IMR-90 (cell line): ENCODE data around the gene SIPA1. TPM values are rescaled to one million over a fixed set of nuclear protein-coding genes. Genes with fewer than 3 reads are reported as not detected.

Experiments used
- ATAC-seq: fragments of 200-7000 bp; cut with Tn5 transposase; 2 replicates; pipeline ENCODE4 v1.9.1; 2020; ENCODE audit warnings: low read depth, mild to moderate bottlenecking, moderate library complexity
- BruUV-seq: library from RNA; stranded (reverse); fragments of 400-500 nt; replicated peaks from 2 replicates; lab custom pipeline; 2021; lab: Mats Ljungman, UMichigan
- CTCF ChIA-PET: fragments of 300-600 bp; formaldehyde crosslinking; extraction: SDS; loops from one replicate; lab custom pipeline; 2021; ENCODE audit warnings: antibody characterized with exemption; lab: Yijun Ruan, JAX
- POLR2A ChIA-PET: fragments of 300-600 bp; sonication (Branson Sonifier 250); formaldehyde crosslinking; loops from one replicate; lab custom pipeline; 2022; ENCODE audit warnings: antibody characterized with exemption; ENCODE audit not compliant: unreplicated experiment; lab: Charles Lee
- DNase-seq: peaks from one replicate; pipeline ENCODE4 v3.0.0; 2013
- H2AFZ ChIP-seq: replicated peaks from 2 replicates; pipeline ENCODE3; 2013; ENCODE audit warnings: low read length, mild to moderate bottlenecking; ENCODE audit not compliant: poor library complexity
- H2AK5ac ChIP-seq: 2 replicates; pipeline ENCODE4 v1.6.1; 2013; ENCODE audit warnings: low read depth, low read length, inconsistent platforms
- H2AK9ac ChIP-seq: replicated peaks from 2 replicates; pipeline ENCODE3; 2013; ENCODE audit warnings: mild to moderate bottlenecking, low read depth, low read length, moderate library complexity; ENCODE audit not compliant: poor library complexity
- H2BK120ac ChIP-seq: 2 replicates; pipeline ENCODE4 v1.6.1; 2013; ENCODE audit warnings: low read depth, low read length, inconsistent platforms
- H2BK15ac ChIP-seq: 3 replicates; pipeline ENCODE4 v1.6.1; 2013; ENCODE audit warnings: low read depth, low read length, inconsistent platforms
- H2BK20ac ChIP-seq: 2 replicates; pipeline ENCODE4 v1.6.1; 2013; ENCODE audit warnings: low read depth, mild to moderate bottlenecking, inconsistent platforms, low read length, moderate library complexity
- H2BK5ac ChIP-seq: 2 replicates; pipeline ENCODE4 v1.6.1; 2013; ENCODE audit warnings: mild to moderate bottlenecking, low read depth, low read length, inconsistent platforms; ENCODE audit not compliant: poor library complexity, severe bottlenecking
- H3K14ac ChIP-seq: replicated peaks from 2 replicates; pipeline ENCODE4 v1.6.1; 2013; ENCODE audit warnings: low read depth, low read length, inconsistent platforms
- H3K18ac ChIP-seq: 2 replicates; pipeline ENCODE4 v1.6.1; 2013; ENCODE audit warnings: low read depth, low read length, control low read depth
- H3K23ac ChIP-seq: 2 replicates; pipeline ENCODE4 v1.6.1; 2013; ENCODE audit warnings: low read depth, low read length, inconsistent platforms
- H3K27ac ChIP-seq: 2 replicates; pipeline ENCODE4 v1.5.1; 2013; ENCODE audit warnings: mild to moderate bottlenecking, control low read depth, low read length; ENCODE audit not compliant: insufficient read depth
- H3K27me3 ChIP-seq: 2 replicates; pipeline ENCODE4 v1.6.1; 2013; ENCODE audit warnings: low read length; ENCODE audit not compliant: control insufficient read depth, insufficient read depth
- H3K36me3 ChIP-seq: 2 replicates; pipeline ENCODE4 v1.6.1; 2013; ENCODE audit warnings: low read length, mixed read lengths; ENCODE audit not compliant: control insufficient read depth, insufficient read depth
- H3K4ac ChIP-seq: 2 replicates; pipeline ENCODE4 v1.6.1; 2013; ENCODE audit warnings: low read depth, low read length, inconsistent platforms
- H3K4me1 ChIP-seq: 2 replicates; pipeline ENCODE4 v1.6.1; 2013; ENCODE audit warnings: low read length, mixed read lengths; ENCODE audit not compliant: control insufficient read depth, insufficient read depth
- H3K4me2 ChIP-seq: 2 replicates; pipeline ENCODE4 v1.6.1; 2013; ENCODE audit warnings: low read depth, mild to moderate bottlenecking, control low read depth, low read length, moderate library complexity
- H3K4me3 ChIP-seq: 2 replicates; pipeline ENCODE4 v1.5.1; 2013; ENCODE audit warnings: low read depth, mild to moderate bottlenecking, control low read depth, low read length, moderate library complexity; ENCODE audit not compliant: insufficient read depth
- H3K56ac ChIP-seq: 2 replicates; pipeline ENCODE4 v1.6.1; 2013; ENCODE audit warnings: low read length, inconsistent platforms; ENCODE audit not compliant: insufficient read depth; ENCODE audit errors: extremely low read depth
- H3K79me1 ChIP-seq, 2 experiments: 2 replicates each; pipeline ENCODE4 v1.6.1; 2013; ENCODE audit warnings: low read length in 2 of 2, inconsistent platforms in 1 of 2, low read depth in 1 of 2
- H3K9ac ChIP-seq: 2 replicates; pipeline ENCODE4 v1.6.1; 2013; ENCODE audit warnings: low read depth, low read length, control low read depth
- H3K9me1 ChIP-seq: 2 replicates; pipeline ENCODE4 v1.6.1; 2013; ENCODE audit warnings: low read length, inconsistent platforms; ENCODE audit not compliant: insufficient read depth
- H3K9me3 ChIP-seq: 2 replicates; pipeline ENCODE4 v1.6.1; 2013; ENCODE audit warnings: low read length; ENCODE audit not compliant: control insufficient read depth, insufficient read depth
- H4K20me1 ChIP-seq: 2 replicates; pipeline ENCODE4 v1.6.1; 2013; ENCODE audit warnings: low read length, inconsistent platforms; ENCODE audit not compliant: insufficient read depth
- H4K5ac ChIP-seq: 2 replicates; pipeline ENCODE4 v1.6.1; 2013; ENCODE audit warnings: mild to moderate bottlenecking, low read depth, low read length, control low read depth
- H4K8ac ChIP-seq, 2 experiments: 2 replicates each; pipeline ENCODE4 v1.6.1; 2013; ENCODE audit warnings: low read depth in 2 of 2, low read length in 2 of 2, control low read depth in 1 of 2, inconsistent platforms in 1 of 2
- H4K91ac ChIP-seq: 2 replicates; pipeline ENCODE4 v1.6.1; 2013; ENCODE audit warnings: low read depth, low read length, inconsistent platforms; ENCODE audit not compliant: insufficient read depth
- BHLHE40 ChIP-seq: fragments of 150-350 bp; IDR thresholded peaks from 2 replicates; pipeline ENCODE4 v1.6.1; 2016; ENCODE audit warnings: mild to moderate bottlenecking, low read depth, low read length
- CEBPB ChIP-seq: IDR thresholded peaks from 2 replicates; pipeline ENCODE4 v1.6.1; 2012; ENCODE audit warnings: low read depth, low read length, improper control_type of control experiment
- CHD1 ChIP-seq: IDR thresholded peaks from 2 replicates; pipeline ENCODE4 v1.6.1; 2012; ENCODE audit warnings: low read depth, low read length, improper control_type of control experiment
- CTCF ChIP-seq: conservative IDR thresholded peaks from 2 replicates; pipeline ENCODE4 v1.5.1; 2012; ENCODE audit warnings: mild to moderate bottlenecking, low read depth, low read length, improper control_type of control experiment
- FOS ChIP-seq: fragments of 150-350 bp; IDR thresholded peaks from 2 replicates; pipeline ENCODE4 v1.6.1; 2016; ENCODE audit warnings: low read depth, low read length
- MAFK ChIP-seq: IDR thresholded peaks from 2 replicates; pipeline ENCODE4 v1.6.1; 2012; ENCODE audit warnings: low read depth, low read length, improper control_type of control experiment
- MAZ ChIP-seq: IDR thresholded peaks from 2 replicates; pipeline ENCODE4 v1.6.1; 2012; ENCODE audit warnings: low read depth, mild to moderate bottlenecking, low read length, improper control_type of control experiment, moderate library complexity, borderline replicate concordance
- MXI1 ChIP-seq: IDR thresholded peaks from 2 replicates; pipeline ENCODE4 v1.6.1; 2012; ENCODE audit warnings: low read depth, mild to moderate bottlenecking, low read length, moderate library complexity, borderline replicate concordance
- NFE2L2 ChIP-seq: fragments of 150-350 bp; IDR thresholded peaks from 2 replicates; pipeline ENCODE4 v1.6.1; 2016; ENCODE audit warnings: low read depth, mild to moderate bottlenecking, low read length
- POLR2A ChIP-seq: IDR thresholded peaks from 2 replicates; pipeline ENCODE4 v1.6.1; 2012; ENCODE audit warnings: mild to moderate bottlenecking, low read depth, low read length
- RAD21 ChIP-seq: IDR thresholded peaks from 2 replicates; pipeline ENCODE4 v1.6.1; 2012; ENCODE audit warnings: low read length, improper control_type of control experiment
- RCOR1 ChIP-seq: IDR thresholded peaks from 2 replicates; pipeline ENCODE4 v1.6.1; 2012; ENCODE audit warnings: mild to moderate bottlenecking, low read length, improper control_type of control experiment; ENCODE audit not compliant: insufficient replicate concordance
- RFX5 ChIP-seq: IDR thresholded peaks from 2 replicates; pipeline ENCODE4 v1.8.0; 2012; ENCODE audit warnings: low read depth, mild to moderate bottlenecking, low read length, moderate library complexity
- SMC3 ChIP-seq: fragments of 150-350 bp; IDR thresholded peaks from 2 replicates; pipeline ENCODE4 v1.6.1; 2016; ENCODE audit warnings: low read depth, mild to moderate bottlenecking, antibody characterized with exemption, low read length, moderate library complexity
- USF2 ChIP-seq: fragments of 150-350 bp; IDR thresholded peaks from 2 replicates; pipeline ENCODE4 v1.6.1; 2017; ENCODE audit warnings: mild to moderate bottlenecking, antibody characterized with exemption, low read length, low read depth
- WGBS, 2 experiments: methylation state at CpG; one replicate each; pipeline versions ENCODE4 v1.1.5 to v1.1.7; 2013; ENCODE audit warnings: missing lambda C conversion rate in 2 of 2; ENCODE audit not compliant: insufficient read length in 1 of 2; ENCODE audit errors: extremely low coverage in 2 of 2; 5-methylcytosine and 5-hydroxymethylcytosine counted together
- dilution Hi-C: fragments of 300-500 bp; cut with HindIII; formaldehyde crosslinking; loops from one replicate; pipeline ENCODE4 v1.14.3; 2018; ENCODE audit warnings: low sequenced_read_pairs; ENCODE audit not compliant: unreplicated experiment
- in situ Hi-C: fragments of 300-500 bp; cut with MboI; formaldehyde crosslinking; loops from 3 replicates; pipeline ENCODE4 v1.14.3; 2019; ENCODE audit warnings: low sequenced_read_pairs, inconsistent platforms, mixed read lengths
- intact Hi-C: fragments of 100-400 bp; cut with micrococcal nuclease; formaldehyde crosslinking; loops from 2 replicates; pipeline ENCODE4 v1.10.0; 2022
- polyA plus RNA-seq, 3 experiments: library from polyadenylated mRNA; depleted of rRNA; stranded (reverse); fragments of >200 nt; gene quantifications; 2 replicates each; pipeline ENCODE4 v1.2.3, GENCODE V29; 2012; ENCODE audit warnings: low replicate concordance in 1 of 3
- total RNA-seq: library from RNA; depleted of rRNA; stranded (reverse); fragments of >200 nt; gene quantifications from 2 replicates; pipeline ENCODE4 v1.2.3, GENCODE V29; 2012

Gene SIPA1
- total and polyA plus RNA-seq, 2 of the 4 experiments (the other 2 are of a cell fraction): 10.6 to 39.7 TPM

- peak within 1 kb of the TSS; percentile 73 for H3K56ac ChIP-seq
- H3K36me3 ChIP-seq: peaks cover 24% of the 10 kb centered on the region; the same call in 1 of the 2 replicates
- H3K9me1 ChIP-seq: 0 out of 2 replicates have a peak, but pooled peaks cover 9% of the 10 kb centered on the region
- peak within 1 kb of the TSS; percentile 95 for H2BK5ac ChIP-seq
- DNase-seq (peak; percentile 100), ATAC-seq (peak; percentile 86)
- peak within 1 kb of the TSS; percentile 6; the same call in 1 of the 2 replicates for H4K5ac ChIP-seq
- intact Hi-C loops (no loop called here), in situ Hi-C loops (no loop called here), dilution Hi-C loops (no loop called here)
- H3K27me3 ChIP-seq: no peaks in the 10 kb centered on the region
- H3K79me1 ChIP-seq: peaks cover 7 to 67% of the 10 kb centered on the region in 2 experiments; a peak in 3 of 4 replicates
- H3K9me3 ChIP-seq: no peaks in the 10 kb centered on the region
- peak within 1 kb of the TSS; percentile 100 for H2AK9ac ChIP-seq
- H2BK120ac ChIP-seq: peak within 1 kb of the TSS; percentile 56; the same call in 1 of the 2 replicates
- H4K8ac ChIP-seq: peak within 1 kb of the TSS; percentile 72 to 93; a peak in 3 of 4 replicates
- 1% methylated on average over 29 of the region's 55 CpGs; no CpG with 5 or more reads in 1 of the 2 experiments for WGBS, 2 experiments
- peak within 1 kb of the TSS; percentile 99 for H2AK5ac ChIP-seq
- H3K27ac ChIP-seq: peak within 1 kb of the TSS; percentile 93
- peak within 1 kb of the TSS; percentile 95 for H3K4ac ChIP-seq
- H3K4me1 ChIP-seq: peaks cover 19% of the 10 kb centered on the region
- no peak within 1 kb of the TSS for H3K18ac ChIP-seq
- CTCF ChIA-PET: interaction anchor here (0.6 kb wide), 2 partner anchors 33 to 381 kb away, joined by 3 read pairs; no protein-coding TSS in a partner anchor
- peak within 1 kb of the TSS; percentile 90 for H3K4me3 ChIP-seq
- H4K91ac ChIP-seq: peak within 1 kb of the TSS; percentile 99; the same call in 1 of the 2 replicates
- H3K9ac ChIP-seq: peak within 1 kb of the TSS; percentile 96
- no peak within 1 kb of the TSS for H2BK15ac ChIP-seq
- peak within 1 kb of the TSS; percentile 91 for H2AFZ ChIP-seq
- H3K23ac ChIP-seq: peak within 1 kb of the TSS; percentile 98
- POLR2A ChIA-PET: interaction anchor here (0.9 to 1.0 kb wide), 3 partner anchors 107 to 243 kb away, joined by 3 to 4 read pairs (median 3); no protein-coding TSS in a partner anchor
- BruUV-seq: no TSS peak
- peak within 1 kb of the TSS; percentile 93 for H3K4me2 ChIP-seq
- peak within 1 kb of the TSS; percentile 100 for H3K14ac ChIP-seq
- no peak within 1 kb of the TSS for H2BK20ac ChIP-seq
- H4K20me1 ChIP-seq: peaks cover 26% of the 10 kb centered on the region
- TF ChIP-seq MXI1 (peak; percentile 69; the same call in 1 of the 2 replicates), MAZ (peak; percentile 73; the same call in 1 of the 2 replicates), RCOR1 (no peak), USF2 (no peak), FOS (peak; percentile 65; the same call in 1 of the 2 replicates), SMC3 (no peak), NFE2L2 (no peak; the same call in 1 of the 2 replicates), RAD21 (no peak), CHD1 (no peak), MAFK (peak; percentile 3; the same call in 1 of the 2 replicates), CEBPB (peak; percentile 57), BHLHE40 (no peak; the same call in 1 of the 2 replicates), CTCF (no peak), RFX5 (peak; percentile 17; the same call in 1 of the 2 replicates), POLR2A (no peak)
Observed at GRCh38 chr11:65615229-65615949, 22.5 kb upstream of the SIPA1 start, which contains the start of gene PCNX3. TSS of gene PCNX3 (plus strand) at chr11:65615776. CDS start at chr11:65616312, 536 bp downstream.
